ENCODE measurements around the gene ARHGAP25.
"Not testable (repeated sequence)": the region's sequence is repeated elsewhere in the genome, so short reads cannot be mapped to it uniquely, and the experiment has no call there.

ARHGAP25 gene

DNA sequence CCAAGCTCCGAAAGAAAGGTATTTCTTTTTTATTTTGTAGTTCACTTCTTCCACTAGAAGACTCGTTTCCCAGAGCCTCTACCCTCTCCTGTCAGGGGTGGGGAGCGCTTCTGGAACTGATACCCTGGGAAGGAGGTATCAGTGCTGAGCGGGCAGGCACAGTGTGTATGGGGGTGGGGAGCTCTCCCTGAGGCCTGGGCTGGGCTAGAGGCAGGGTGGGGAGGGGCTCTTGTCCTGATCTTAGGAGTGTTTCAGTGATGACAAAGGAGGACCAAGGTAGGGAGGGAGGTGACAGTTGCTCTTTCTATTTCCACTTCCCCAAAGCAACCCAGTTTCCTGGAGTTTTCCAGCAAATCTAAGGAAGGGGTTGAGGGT is 65.4 kb downstream of the ARHGAP25 start:
- Histone ChIP-seq H3K27ac (ENCODE audit: poor library complexity, severe bottlenecking) (peak overlapping the region; percentile 66), H3K4me3 (ENCODE audit: severe bottlenecking) (no peak overlapping the region), H3K36me3 (ENCODE audit: low read depth) (no peaks in the 10 kb centered on the region), H3K4me1 (ENCODE audit: insufficient read depth, poor library complexity, severe bottlenecking) (peaks cover 32% of the 10 kb centered on the region), H3K9me3 (ENCODE audit: severe bottlenecking) (no peaks in the 10 kb centered on the region), H3K27me3 (ENCODE audit: insufficient read depth, poor library complexity, severe bottlenecking) (no peaks in the 10 kb centered on the region)
- no peak for DNase-seq (ENCODE audit: low spot score)
- TF ChIP-seq, protein P1, sequence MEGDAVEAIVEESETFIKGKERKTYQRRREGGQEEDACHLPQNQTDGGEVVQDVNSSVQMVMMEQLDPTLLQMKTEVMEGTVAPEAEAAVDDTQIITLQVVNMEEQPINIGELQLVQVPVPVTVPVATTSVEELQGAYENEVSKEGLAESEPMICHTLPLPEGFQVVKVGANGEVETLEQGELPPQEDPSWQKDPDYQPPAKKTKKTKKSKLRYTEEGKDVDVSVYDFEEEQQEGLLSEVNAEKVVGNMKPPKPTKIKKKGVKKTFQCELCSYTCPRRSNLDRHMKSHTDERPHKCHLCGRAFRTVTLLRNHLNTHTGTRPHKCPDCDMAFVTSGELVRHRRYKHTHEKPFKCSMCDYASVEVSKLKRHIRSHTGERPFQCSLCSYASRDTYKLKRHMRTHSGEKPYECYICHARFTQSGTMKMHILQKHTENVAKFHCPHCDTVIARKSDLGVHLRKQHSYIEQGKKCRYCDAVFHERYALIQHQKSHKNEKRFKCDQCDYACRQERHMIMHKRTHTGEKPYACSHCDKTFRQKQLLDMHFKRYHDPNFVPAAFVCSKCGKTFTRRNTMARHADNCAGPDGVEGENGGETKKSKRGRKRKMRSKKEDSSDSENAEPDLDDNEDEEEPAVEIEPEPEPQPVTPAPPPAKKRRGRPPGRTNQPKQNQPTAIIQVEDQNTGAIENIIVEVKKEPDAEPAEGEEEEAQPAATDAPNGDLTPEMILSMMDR (IDR thresholded peaks at IDR 0.05; ENCODE audit: poor library complexity, severe bottlenecking), result no peak
- ATAC-seq (ENCODE audit: low read depth), result peak; percentile 34; the same call in 2 of the 3 replicates

DNA sequence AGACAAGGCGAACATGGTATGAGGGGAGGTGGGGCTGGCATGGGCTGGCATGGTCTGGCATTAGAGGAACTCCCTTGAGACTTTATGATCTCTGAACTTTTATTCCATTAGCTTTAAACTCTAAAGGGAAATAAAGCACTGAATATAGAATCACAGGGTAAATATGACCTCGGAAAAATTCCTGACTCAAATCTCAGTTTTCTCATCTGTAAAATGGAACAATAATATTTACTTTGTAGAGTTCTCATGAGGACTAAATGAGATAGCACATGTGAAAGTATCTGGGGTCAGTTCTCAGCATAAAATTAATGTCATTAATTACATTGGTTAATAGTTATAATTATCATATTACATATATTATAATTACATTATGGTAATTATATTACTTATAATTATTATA is 65.9 kb downstream of the ARHGAP25 start:
- TF ChIP-seq, protein P1 (IDR thresholded peaks at IDR 0.05; ENCODE audit: poor library complexity, severe bottlenecking), result no peak
- Histone ChIP-seq H3K27me3 (ENCODE audit: insufficient read depth, poor library complexity, severe bottlenecking) (no peaks in the 10 kb centered on the region), H3K4me3 (ENCODE audit: severe bottlenecking) (no peak overlapping the region), H3K27ac (ENCODE audit: poor library complexity, severe bottlenecking) (peak overlapping the region; percentile 66), H3K4me1 (ENCODE audit: insufficient read depth, poor library complexity, severe bottlenecking) (peaks cover 32% of the 10 kb centered on the region), H3K9me3 (ENCODE audit: severe bottlenecking) (no peaks in the 10 kb centered on the region), H3K36me3 (ENCODE audit: low read depth) (no peaks in the 10 kb centered on the region)
- no peak for ATAC-seq (ENCODE audit: low read depth)
- DNase-seq (ENCODE audit: low spot score), result no peak

DNA sequence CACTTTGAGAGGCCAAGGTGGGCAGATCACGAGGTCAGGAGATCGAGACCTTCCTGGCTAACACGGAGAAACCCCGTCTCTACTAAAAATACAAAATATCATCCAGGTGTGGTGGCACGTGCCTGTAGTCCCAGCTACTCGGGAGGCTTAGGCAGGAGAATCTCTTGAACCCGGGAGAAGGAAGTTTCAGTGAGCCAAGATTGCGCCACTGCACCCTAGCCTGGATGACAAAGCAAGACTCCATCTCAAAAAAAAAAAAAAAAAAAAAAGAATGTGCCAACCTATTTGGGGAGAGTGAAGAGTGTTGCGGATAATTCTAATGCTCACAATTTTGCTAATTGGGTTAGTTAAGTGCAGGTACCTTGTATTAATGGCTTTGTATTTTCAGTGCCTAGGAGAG is 67.5 kb downstream of the ARHGAP25 start:
- not testable (repeated sequence) for H3K27ac ChIP-seq (ENCODE audit: poor library complexity, severe bottlenecking); DNase-seq (ENCODE audit: low spot score); H3K4me3 ChIP-seq (ENCODE audit: severe bottlenecking); H3K9me3 ChIP-seq (ENCODE audit: severe bottlenecking); H3K36me3 ChIP-seq (ENCODE audit: low read depth); ATAC-seq (ENCODE audit: low read depth); H3K27me3 ChIP-seq (ENCODE audit: insufficient read depth, poor library complexity, severe bottlenecking)
- peaks cover 33% of the 10 kb centered on the region for H3K4me1 ChIP-seq (ENCODE audit: insufficient read depth, poor library complexity, severe bottlenecking)

DNA sequence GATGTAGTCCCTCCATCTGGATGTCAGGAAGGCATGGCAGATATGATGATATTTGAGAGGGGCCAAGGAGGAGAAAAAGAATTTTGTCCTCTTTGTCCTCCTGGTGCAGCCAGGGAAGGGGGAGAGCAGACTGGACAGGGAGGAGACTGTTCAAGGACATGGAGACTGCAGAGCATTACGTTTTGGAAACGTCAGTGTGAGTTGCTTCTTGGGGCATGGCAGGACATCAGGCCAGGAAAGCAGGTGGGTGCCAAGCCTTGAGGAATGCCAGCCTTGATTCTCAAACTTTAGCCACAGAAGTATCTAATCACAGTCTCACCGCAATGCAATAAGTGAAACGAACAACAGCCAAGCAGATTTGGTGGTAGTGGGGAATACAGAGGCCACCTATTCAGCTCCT is 70.4 kb downstream of the ARHGAP25 start:
- no peaks in the 10 kb centered on the region for H3K9me3 ChIP-seq (ENCODE audit: severe bottlenecking)
- no peak overlapping the region for H3K4me3 ChIP-seq (ENCODE audit: severe bottlenecking)
- no peak overlapping the region for H3K27ac ChIP-seq (ENCODE audit: poor library complexity, severe bottlenecking)
- TF ChIP-seq, protein P1 (IDR thresholded peaks at IDR 0.05; ENCODE audit: poor library complexity, severe bottlenecking), result no peak
- DNase-seq (ENCODE audit: low spot score) (no peak), ATAC-seq (ENCODE audit: low read depth) (no peak)
- H3K36me3 ChIP-seq (ENCODE audit: low read depth), result no peaks in the 10 kb centered on the region
- H3K27me3 ChIP-seq (ENCODE audit: insufficient read depth, poor library complexity, severe bottlenecking), result no peaks in the 10 kb centered on the region
- peaks cover 50% of the 10 kb centered on the region for H3K4me1 ChIP-seq (ENCODE audit: insufficient read depth, poor library complexity, severe bottlenecking)

DNA sequence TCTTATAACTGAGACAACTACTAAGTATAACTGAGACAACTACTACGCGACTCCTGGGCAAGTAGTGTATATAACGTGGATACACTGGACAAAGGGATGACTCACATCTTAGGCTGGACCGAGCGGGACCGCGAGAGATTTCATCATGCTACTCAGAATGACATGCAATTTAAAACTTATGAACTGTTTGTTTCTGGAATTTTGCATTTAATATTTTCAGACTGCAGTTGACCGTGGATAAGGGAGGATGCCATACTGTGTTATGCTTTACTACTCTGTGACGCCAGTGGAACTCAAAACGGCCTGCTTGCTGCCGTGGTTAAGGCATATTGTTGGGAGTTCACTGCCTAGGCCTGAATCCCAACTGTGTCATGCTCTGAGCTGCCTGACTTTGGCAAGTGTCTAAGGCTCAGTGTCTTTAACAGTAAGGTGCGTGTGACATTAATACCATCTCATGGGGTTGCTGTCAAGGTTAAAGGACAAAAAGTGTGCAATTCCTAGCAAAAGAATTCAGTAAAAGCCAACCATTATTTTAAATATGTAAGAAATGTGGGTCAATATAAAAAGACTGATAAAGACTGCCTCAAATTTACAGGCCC is 72.0 kb downstream of the ARHGAP25 start:
- Histone ChIP-seq H3K36me3 (ENCODE audit: low read depth) (no peaks in the 10 kb centered on the region), H3K27ac (ENCODE audit: poor library complexity, severe bottlenecking) (peak overlapping the region; percentile 84), H3K4me1 (ENCODE audit: insufficient read depth, poor library complexity, severe bottlenecking) (peaks cover 54% of the 10 kb centered on the region), H3K27me3 (ENCODE audit: insufficient read depth, poor library complexity, severe bottlenecking) (no peaks in the 10 kb centered on the region), H3K4me3 (ENCODE audit: severe bottlenecking) (no peak overlapping the region), H3K9me3 (ENCODE audit: severe bottlenecking) (no peaks in the 10 kb centered on the region)
- DNase-seq (ENCODE audit: low spot score), result no peak
- peak; percentile 78 for ATAC-seq (ENCODE audit: low read depth)
- TF ChIP-seq, protein P1 (IDR thresholded peaks at IDR 0.05; ENCODE audit: poor library complexity, severe bottlenecking), result no peak

Data from RWPE2 (cell line).